GM18505 (cell line): ENCODE data around the gene CYP1A2.
"Not testable (repeated sequence)": the region's sequence is repeated elsewhere in the genome, so short reads cannot be mapped to it uniquely, and the experiment has no call there.

Experiments used
- ATAC-seq: cut with Tn5 transposase; IDR thresholded peaks from one replicate; pipeline ENCODE4 v1.9.1; 2021; ENCODE audit not compliant: unreplicated experiment
- POLR2A ChIP-seq: IDR thresholded peaks from 4 replicates; pipeline ENCODE4 v1.6.1; 2011; ENCODE audit warnings: borderline replicate concordance; ENCODE audit not compliant: insufficient read depth, insufficient read length; ENCODE audit errors: extremely low read depth

CYP1A2 gene

GRCh38 chr15:74730619-74731316, 17.9 kb upstream of the CYP1A2 start:
- TF ChIP-seq POLR2A: no peak
- no peak for ATAC-seq

GRCh38 chr15:74732846-74733245, 15.8 kb upstream of the CYP1A2 start:
- TF ChIP-seq POLR2A: no peak

GRCh38 chr15:74733269-74733668, 15.4 kb upstream of the CYP1A2 start:
- no peak for ATAC-seq

More at GRCh38 chr15:74732846-74733245, 15.8 kb upstream of the CYP1A2 start:
- no peak for ATAC-seq

GRCh38 chr15:74735305-74735704, 13.3 kb upstream of the CYP1A2 start:
- no peak for TF ChIP-seq POLR2A
- no peak for ATAC-seq

More at GRCh38 chr15:74733269-74733668, 15.4 kb upstream of the CYP1A2 start:
- no peak for TF ChIP-seq POLR2A

GRCh38 chr15:74738239-74738638, 10.4 kb upstream of the CYP1A2 start:
- ATAC-seq: not testable (repeated sequence)

GRCh38 chr15:74742422-74742821, 6.2 kb upstream of the CYP1A2 start:
- ATAC-seq: no peak
- no peak for TF ChIP-seq POLR2A

GRCh38 chr15:74746389-74746788, 2.3 kb upstream of the CYP1A2 start:
- TF ChIP-seq POLR2A: no peak
- no peak for ATAC-seq

GRCh38 chr15:74749832-74750231, 1.2 kb downstream of the CYP1A2 start:
- no peak for TF ChIP-seq POLR2A
- no peak for ATAC-seq

GRCh38 chr15:74750751-74751150, 2.1 kb downstream of the CYP1A2 start:
- ATAC-seq: no peak
- TF ChIP-seq POLR2A: no peak

- no peak for TF ChIP-seq POLR2A
- no peak for ATAC-seq
Measured at GRCh38 chr15:74752011-74752410, 3.4 kb downstream of the CYP1A2 start.

GRCh38 chr15:74752531-74752930, 3.9 kb downstream of the CYP1A2 start:
- TF ChIP-seq POLR2A: no peak
- ATAC-seq: no peak

GRCh38 chr15:74754593-74755215, 6.1 kb downstream of the CYP1A2 start:
- ATAC-seq: no peak
- no peak for TF ChIP-seq POLR2A

GRCh38 chr15:74758736-74759135, 10.1 kb downstream of the CYP1A2 start:
- no peak for ATAC-seq
- no peak for TF ChIP-seq POLR2A

GRCh38 chr15:74762791-74763150, 14.1 kb downstream of the CYP1A2 start:
- ATAC-seq: no peak
- no peak for TF ChIP-seq POLR2A
